ENCODE measurements around the gene ST6GAL1. TPM values are rescaled to one million over a fixed set of nuclear protein-coding genes. Genes with fewer than 3 reads are reported as not detected.

ST6GAL1 gene
- total RNA-seq (2012; rRNA removed) (1.4 and 1.7 TPM in 2 replicates), polyA plus RNA-seq (2012; rRNA removed) (2.5 and 2.9 TPM in 2 replicates), Bru-seq, nascent RNA (percentile 45 among the genes with signal in this experiment), BruChase-seq, experiment 1, labeled RNA remaining after a 6-hour chase (percentile 50 among the genes with signal in this experiment), BruChase-seq, experiment 2, labeled RNA remaining after a 2-hour chase (percentile 49 among the genes with signal in this experiment)
- polyA plus RNA-seq (2012; cell fraction: cytosol; rRNA removed): 1.1 and 1.5 TPM in 2 replicates
- polyA plus RNA-seq (2012; cell fraction: nucleus; rRNA removed; ENCODE audit: low replicate concordance): 1.3 and 2.8 TPM in 2 replicates
- long read RNA-seq, partial matches to known transcripts: 1 of 5 reads
- long read RNA-seq, other reads (novel, unspliced or antisense): 4 of 5 reads

- Histone ChIP-seq H3K4me1 (ENCODE audit: control insufficient read depth, insufficient read depth, low read length) (no peaks in the 10 kb centered on the region; the same call in 1 of the 2 replicates), H2AFZ (replicated peaks; ENCODE audit: low read length, poor library complexity) (peak within 1 kb of the TSS; percentile 94), H3K14ac (replicated peaks; ENCODE audit: low read depth, low read length) (no peak within 1 kb of the TSS), H2BK20ac (ENCODE audit: low read depth, low read length) (no peak within 1 kb of the TSS), H3K4me3 (ENCODE audit: insufficient read depth, low read depth, low read length) (peak within 1 kb of the TSS; percentile 53), H3K9me1 (ENCODE audit: insufficient read depth, low read length) (no peaks in the 10 kb centered on the region), H3K9ac (ENCODE audit: low read depth, low read length) (peak within 1 kb of the TSS; percentile 5; the same call in 1 of the 2 replicates), H3K23ac (ENCODE audit: low read depth, low read length) (peak within 1 kb of the TSS; percentile 31; the same call in 1 of the 2 replicates), H3K18ac (ENCODE audit: low read depth, low read length) (no peak within 1 kb of the TSS; the same call in 1 of the 2 replicates), H3K36me3 (ENCODE audit: control insufficient read depth, insufficient read depth, low read length) (no peaks in the 10 kb centered on the region), H3K27me3 (ENCODE audit: control insufficient read depth, insufficient read depth, low read length) (peaks cover 16% of the 10 kb centered on the region), H2BK5ac (ENCODE audit: low read depth, low read length, poor library complexity, severe bottlenecking) (no peak within 1 kb of the TSS), H4K20me1 (ENCODE audit: insufficient read depth, low read length) (no peaks in the 10 kb centered on the region; the same call in 1 of the 2 replicates), H3K4me2 (ENCODE audit: low read depth, low read length) (peak within 1 kb of the TSS; percentile 96), H2BK15ac (ENCODE audit: low read depth, low read length) (no peak within 1 kb of the TSS), H3K27ac (ENCODE audit: insufficient read depth, low read length) (peak within 1 kb of the TSS; percentile 19; the same call in 1 of the 2 replicates), H4K91ac (ENCODE audit: insufficient read depth, low read depth, low read length) (no peak within 1 kb of the TSS), H2BK120ac (ENCODE audit: low read depth, low read length) (peak within 1 kb of the TSS; percentile 44; the same call in 1 of the 2 replicates), H3K4ac (ENCODE audit: low read depth, low read length) (peak within 1 kb of the TSS; percentile 29; the same call in 1 of the 2 replicates), H3K56ac (ENCODE audit: extremely low read depth, insufficient read depth, low read length) (no peak within 1 kb of the TSS), H3K79me1 (ENCODE audit: low read depth in 1 of 2, low read length in 2 of 2) (no peaks in the 10 kb centered on the region), H2AK5ac (ENCODE audit: low read depth, low read length) (no peak within 1 kb of the TSS), H4K5ac (ENCODE audit: low read depth, low read length) (no peak within 1 kb of the TSS), H3K9me3 (ENCODE audit: control insufficient read depth, insufficient read depth, low read length) (no peaks in the 10 kb centered on the region), H4K8ac (ENCODE audit: low read depth in 2 of 2, low read length in 2 of 2) (no peak within 1 kb of the TSS), H2AK9ac (replicated peaks; ENCODE audit: low read depth, low read length, poor library complexity) (peak within 1 kb of the TSS; percentile 74)
- no TSS peak for BruUV-seq (replicated peaks)
- POLR2A ChIA-PET (ENCODE audit: unreplicated experiment): no interaction called here
- DNase-seq (peak; percentile 37), ATAC-seq (ENCODE audit: low read depth) (peak; percentile 55)
- no peak for TF ChIP-seq ELK1 (IDR thresholded peaks at IDR 0.05; ENCODE audit: borderline replicate concordance, low read depth, low read length)
- 0 out of 2 replicates have a peak, but pooled peaks have one; percentile 23 for TF ChIP-seq RAD21 (IDR thresholded peaks at IDR 0.05; ENCODE audit: low read length)
- no peak for TF ChIP-seq RCOR1 (IDR thresholded peaks at IDR 0.05; ENCODE audit: insufficient replicate concordance, low read length)
- TF ChIP-seq CHD1 (IDR thresholded peaks at IDR 0.05; ENCODE audit: low read depth, low read length): no peak
- TF ChIP-seq FOS (IDR thresholded peaks at IDR 0.05; ENCODE audit: low read depth, low read length): no peak
- TF ChIP-seq MAZ (IDR thresholded peaks at IDR 0.05; ENCODE audit: borderline replicate concordance, low read depth, low read length): no peak
- in situ Hi-C loops (cut with MboI; ENCODE audit: low sequenced_read_pairs): no loop called here
- dilution Hi-C loops (cut with HindIII; ENCODE audit: low sequenced_read_pairs, unreplicated experiment): no loop called here
- intact Hi-C loops (cut with micrococcal nuclease): loop anchor here (2.0 kb wide), 1 partner anchor 103 kb away; no protein-coding TSS in a partner anchor
- CTCF ChIA-PET: interaction anchor here (0.7 to 1.5 kb wide), 2 partner anchors 10 to 171 kb away, joined by 3 to 4 read pairs; no protein-coding TSS in a partner anchor
- whole genome bisulfite sequencing, 2 experiments (ENCODE audit: extremely low coverage in 2 of 2, insufficient read length in 1 of 2): 3% methylated on average over 6 of the region's 38 CpGs; no CpG with 5 or more reads in 1 of the 2 experiments
Measured at GRCh38 chr3:186930143-186930640, at the start of gene ST6GAL1. ST6GAL1 (plus strand) TSS chr3:186930526; CDS start chr3:187042704, 112,178 bp downstream.
